GM19239 (cell line): ENCODE data around the gene FSTL3.
"Not testable (repeated sequence)": the region's sequence is repeated elsewhere in the genome, so short reads cannot be mapped to it uniquely, and the experiment has no call there.

Experiments used
- DNase-seq: peaks from one replicate; pipeline ENCODE4 v3.0.0; 2011; ENCODE audit warnings: low spot score; ENCODE audit not compliant: insufficient read length
- FAIRE-seq: peaks from 2 replicates; lab custom pipeline; 2011; peaks lifted over from hg19 to GRCh38; lab: Jason Lieb, UNC

FSTL3 gene

DNA sequence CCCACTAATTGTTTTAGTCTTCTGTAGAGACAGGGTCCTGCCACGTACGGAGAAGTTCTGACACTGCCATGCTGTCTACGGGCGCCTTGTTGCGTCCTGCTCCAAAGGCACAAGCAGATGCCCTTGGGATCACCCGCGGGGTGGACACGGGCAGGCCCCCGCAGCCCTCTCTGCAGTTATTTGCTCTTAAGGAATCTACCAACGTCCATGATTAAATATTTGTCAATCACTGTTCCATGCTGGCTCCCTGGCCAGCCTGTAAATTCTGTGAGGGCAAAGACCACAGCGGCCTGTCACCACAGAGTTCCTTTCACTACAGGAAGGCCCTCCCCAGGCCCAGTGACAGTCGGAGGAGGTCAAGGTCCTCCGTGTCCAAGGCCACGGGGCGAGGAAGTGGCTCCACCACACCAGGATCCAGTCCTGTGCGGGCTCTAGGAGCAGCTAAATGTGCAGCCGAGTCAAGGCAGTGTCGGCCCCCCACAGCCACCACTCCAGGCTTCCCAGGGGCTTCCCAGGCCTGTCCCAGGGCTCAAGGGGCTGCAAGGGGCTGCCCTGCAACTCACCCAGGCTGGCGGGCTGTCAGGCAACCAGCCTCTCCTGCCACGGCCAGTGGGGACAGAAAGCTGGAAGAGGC lies 15.3 kb upstream of the FSTL3 start:
- no peak for DNase-seq
- FAIRE-seq = peak; percentile 87

DNA sequence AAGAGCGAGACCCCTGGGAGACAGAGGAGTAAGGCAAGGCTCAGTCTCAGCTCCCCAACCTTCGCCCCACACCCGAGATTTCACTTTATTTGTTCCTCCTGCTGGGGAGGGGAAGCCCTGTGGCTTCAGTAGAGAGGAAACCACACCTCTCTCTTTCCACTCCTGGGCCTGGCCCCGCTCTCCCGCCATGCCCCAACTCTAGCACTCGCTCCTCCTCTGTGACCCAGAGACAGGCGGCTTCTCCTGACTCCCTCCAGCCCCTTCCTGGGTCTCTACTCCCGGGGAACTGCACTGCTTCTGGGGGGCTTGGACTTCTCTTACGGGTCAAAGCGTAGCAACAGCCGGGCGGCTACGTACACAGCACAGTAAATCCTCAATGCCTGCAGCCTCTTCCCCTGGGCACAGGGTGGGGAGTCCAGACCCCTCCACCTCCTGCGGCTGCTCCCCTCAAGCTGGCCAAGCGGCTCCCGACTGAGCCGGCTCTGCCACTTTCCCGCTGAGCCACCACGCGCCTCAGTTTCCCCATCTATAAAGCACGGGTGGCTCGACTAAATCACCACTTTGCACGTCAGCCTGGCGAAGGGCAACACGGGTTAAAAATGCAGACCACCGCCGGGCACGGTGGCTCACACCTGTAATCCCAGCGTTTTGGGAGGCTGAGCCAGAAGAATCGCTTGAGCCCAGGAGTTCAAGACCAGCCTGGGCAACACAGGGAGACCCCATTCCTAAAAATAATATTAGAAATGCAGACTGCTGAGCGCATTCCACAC lies 14.6 kb upstream of the FSTL3 start:
- peak; percentile 95 for DNase-seq
- FAIRE-seq = peak; percentile 89

DNA sequence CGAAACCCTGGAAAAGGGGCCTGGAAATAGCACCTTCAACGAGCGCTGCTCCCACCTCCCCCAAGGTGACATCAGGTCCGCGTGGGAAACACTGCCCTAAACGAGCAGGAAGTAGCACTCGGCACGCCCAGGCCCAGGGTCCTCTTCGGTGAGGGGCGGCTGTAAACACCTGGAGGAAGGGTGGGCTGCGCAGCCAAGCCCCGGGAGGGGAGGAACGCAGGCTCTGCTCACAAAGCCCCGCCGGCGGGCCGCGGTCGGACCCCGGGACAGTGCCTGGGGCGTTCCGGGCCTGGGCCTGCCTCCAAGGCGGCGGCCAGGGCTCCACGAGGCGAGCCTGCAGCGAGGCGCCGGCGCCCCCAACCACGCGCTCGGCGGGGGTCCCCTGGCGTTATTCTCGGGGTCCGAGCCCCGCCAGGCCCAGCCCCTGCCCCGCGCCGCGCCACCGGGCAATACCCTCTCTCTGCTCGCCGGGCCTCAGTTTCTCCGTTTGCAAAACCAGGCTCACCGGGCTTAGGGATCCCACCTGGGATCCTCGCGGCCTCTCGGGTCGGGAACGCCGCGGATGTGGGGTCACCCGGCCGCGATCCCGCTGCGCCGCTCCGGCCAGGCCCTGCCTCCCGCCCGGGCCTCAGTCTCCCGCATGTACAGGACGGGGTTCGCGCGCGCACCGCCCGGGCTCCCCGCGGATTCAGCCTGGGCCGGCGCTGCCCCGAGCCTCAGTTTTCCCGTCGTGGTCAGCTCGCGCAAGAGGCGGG lies 13.8 kb upstream of the FSTL3 start:
- peak; percentile 79 for DNase-seq
- peak; percentile 88 for FAIRE-seq

DNA sequence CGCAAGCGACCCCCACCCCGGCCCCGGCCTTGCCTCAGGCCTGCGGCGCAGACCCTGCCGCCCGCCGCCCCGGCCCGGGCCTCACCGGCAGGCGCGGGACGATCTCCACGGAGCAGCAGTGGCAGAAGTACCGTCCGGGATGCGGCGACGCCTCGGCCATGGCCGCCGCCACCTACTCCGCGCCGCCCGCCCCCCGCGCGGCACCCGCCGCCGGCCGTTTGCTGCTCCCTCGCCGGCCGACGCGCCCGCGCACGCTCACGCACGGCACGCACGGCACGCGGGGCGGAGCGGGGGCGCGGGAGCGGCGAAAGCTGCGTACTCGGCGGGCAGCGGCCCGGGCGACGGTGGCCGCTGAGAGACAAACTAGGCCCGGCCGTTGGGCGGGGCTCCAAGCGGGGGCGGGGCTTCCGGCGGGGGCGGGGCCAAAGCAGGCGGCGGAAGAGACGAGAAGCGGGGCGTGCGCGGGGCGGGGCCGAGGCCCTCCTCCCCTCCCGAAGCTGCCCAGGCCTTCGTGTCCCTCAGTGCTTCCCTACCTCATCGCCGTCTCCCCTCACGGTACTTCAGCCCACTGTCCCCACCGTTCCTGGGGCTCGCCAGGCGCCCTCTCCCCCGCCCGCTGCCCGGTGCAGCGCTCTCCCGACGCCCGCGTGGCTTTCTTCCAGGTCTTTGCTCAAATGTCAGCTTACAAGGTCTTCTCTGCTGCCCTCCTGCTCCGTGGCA lies 13.1 kb upstream of the FSTL3 start, which contains the start of gene RNF126:
Gene RNF126, minus strand, starts transcription at position 253 of the 720 bp plus-strand sequence. Its CDS starts 93 bp downstream, at position 160.
- FAIRE-seq = peak; percentile 61
- DNase-seq = peak; percentile 95

DNA sequence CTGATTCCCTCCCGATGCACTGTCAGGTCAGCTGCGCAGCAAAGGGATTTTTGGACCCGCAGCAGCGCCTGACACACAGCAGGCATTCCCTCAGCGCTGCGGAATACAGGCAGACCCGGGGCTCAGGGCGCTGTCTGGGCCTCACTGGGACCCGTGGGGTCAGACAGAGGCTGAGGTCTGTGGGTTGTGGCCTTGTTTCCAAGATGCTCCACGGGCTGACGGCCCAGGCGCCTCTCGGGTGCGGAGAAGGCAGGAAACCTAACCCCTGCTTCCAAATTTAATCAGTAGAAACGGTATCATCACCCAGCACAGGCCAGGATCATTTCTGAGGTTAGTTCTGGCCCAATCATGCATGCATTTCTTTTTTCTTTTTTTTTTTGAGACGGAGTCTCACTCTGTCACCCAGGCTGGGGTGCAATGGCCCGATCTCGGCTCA lies 12.5 kb upstream of the FSTL3 start:
- no peak for FAIRE-seq

DNA sequence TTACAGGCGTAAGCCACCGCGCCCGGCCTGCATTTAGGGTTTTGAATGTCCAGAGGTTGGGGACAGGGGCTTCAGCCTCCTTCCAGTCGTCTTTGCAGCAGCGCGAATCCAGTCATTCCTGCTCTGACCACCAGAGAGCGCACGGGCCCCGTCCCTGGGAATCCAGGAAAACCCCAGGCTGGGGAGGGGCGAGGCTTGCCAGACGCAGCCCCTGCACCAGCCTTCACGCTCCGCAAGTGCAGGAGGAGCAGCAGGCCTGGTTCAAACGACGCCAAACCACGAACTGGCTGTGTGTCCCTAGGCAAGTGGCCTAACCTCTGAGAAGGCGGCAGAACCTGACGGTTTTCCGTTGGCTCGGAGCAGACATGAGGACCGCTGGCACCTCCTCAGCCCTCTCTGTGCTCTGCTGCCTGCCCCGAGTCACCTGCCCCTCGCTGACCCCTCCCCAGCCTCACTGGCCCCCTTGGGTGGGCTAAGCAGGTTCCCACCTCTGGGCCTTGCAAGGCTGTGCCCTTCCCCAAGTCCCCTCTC lies 11.2 kb upstream of the FSTL3 start:
- peak; percentile 68 for FAIRE-seq
- DNase-seq = peak; percentile 91

More for the DNA sequence above, 12.5 kb upstream of the FSTL3 start:
- no peak for DNase-seq

DNA sequence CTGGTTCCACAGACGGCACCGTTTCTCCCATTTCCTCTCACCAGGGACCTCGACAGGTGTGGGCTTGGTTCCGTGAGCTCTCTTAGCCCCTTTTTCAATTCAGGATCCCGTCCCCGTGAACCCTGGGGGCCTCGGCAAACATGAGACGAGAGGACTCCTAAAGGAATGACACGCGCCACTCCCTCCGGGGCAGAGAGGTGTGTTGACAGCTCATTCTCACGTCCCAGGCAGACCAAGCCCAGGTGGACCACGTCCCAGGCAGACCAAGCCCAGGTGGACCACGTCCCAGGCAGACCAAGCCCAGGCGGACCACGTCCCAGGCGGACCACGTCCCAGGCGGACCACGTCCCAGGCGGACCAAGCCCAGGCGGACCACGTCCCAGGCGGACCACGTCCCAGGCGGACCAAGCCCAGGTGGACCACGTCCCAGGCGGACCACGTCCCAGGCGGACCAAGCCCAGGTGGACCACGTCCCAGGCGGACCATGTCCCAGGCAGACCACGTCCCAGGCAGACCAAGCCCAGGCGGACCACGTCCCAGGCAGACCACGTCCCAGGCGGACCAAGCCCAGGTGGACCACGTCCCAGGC lies 9.1 kb upstream of the FSTL3 start:
- not testable (repeated sequence) for FAIRE-seq, DNase-seq

DNA sequence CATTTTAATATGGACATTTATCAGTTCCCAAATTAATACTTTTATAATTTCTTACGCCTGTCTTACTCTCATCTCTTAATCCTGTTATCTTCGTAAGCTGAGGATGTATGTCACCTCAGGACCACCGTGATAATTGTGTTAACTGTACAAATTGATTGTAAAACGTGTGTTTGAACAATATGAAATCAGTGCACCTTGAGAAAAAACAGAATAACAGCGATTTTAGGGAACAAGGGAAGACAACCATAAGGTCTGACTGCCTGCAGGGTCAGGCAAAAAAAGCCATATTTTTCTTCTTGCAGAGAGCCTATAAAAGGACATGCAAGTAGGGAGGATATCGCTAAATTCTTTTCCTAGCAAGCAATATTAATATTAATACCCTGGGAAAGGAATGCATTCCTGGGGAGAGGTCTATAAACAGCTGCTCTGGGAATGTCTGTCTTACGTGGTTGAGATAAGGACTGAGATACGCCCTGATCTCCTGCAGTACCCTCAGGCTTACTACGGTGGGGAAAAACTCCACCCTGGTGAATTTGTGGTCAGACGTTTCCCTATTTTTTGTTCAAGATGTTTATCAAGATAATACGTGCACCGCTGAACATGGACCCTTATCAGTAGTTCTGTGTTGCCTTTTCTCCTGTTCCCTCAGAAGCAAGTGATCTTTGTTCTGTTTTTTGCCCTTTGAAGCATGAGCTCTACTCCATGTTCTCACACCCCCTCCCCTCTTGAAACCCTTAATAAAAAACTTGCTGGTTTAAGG lies 7.3 kb upstream of the FSTL3 start:
- FAIRE-seq, DNase-seq: not testable (repeated sequence)

DNA sequence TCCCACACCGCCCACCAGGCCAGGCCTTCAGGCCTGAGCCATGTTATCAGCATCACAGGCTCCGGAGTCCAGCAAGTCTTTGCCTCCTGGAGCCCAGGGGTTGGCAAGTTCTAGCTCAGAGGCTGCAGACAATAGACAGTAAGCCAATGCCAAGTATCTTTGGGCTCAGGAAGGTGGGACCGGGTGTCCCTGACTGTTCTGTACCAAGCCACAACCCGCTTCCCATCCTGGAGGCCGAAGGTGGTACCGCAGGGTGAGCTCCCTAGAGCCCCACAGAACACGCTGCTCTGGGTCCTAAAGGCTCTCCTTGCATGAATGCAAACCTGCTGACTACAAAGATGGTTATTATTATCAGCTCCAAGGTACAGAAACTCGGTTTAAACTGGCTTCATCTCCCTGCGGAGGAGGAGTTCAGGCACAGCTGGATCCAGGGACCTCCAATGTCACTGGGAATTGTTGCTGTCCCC lies 5.5 kb upstream of the FSTL3 start:
- FAIRE-seq = no peak

DNA sequence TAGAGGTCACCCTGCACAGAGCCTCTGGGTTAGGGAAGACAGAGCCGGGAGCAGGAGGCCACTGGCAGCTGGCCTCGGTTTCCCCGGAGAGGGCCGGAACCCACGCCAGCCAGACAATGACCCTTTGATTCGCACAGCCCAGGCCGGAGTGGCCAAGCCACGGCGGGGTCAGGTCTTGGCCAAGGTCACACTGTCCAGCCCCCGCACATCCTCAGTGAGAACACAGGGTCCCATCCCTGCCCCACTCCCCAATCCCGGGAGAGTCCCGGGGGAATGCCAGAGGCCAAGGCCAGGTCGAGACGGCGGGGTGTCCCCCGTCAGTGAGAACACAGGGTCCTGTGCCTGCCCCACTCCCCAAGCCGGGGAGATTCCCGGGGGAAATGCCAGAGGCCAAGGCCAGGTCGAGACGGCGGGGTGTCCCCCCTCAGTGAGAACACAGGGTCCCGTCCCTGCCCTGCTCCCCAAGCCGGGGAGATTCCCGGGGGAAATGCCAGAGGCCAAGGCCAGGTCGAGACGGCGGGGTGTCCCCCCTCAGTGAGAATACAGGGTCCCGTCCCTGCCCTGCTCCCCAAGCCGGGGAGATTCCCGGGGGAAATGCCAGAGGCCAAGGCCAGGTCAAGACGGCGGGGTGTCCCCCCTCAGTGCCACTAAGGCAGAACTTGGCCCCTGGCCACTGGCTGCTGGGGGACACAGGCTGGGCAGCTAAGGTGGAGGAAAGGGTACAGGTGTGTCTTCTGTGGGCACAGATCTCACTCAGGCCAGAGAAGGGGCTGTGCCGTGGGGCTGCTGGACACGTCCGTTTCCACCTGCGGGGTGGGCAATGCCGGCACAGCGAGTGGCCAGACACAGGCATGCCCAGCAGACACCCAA lies 1.7 kb upstream of the FSTL3 start:
- no peak for DNase-seq
- FAIRE-seq = no peak

More for the DNA sequence above, 5.5 kb upstream of the FSTL3 start:
- no peak for DNase-seq

DNA sequence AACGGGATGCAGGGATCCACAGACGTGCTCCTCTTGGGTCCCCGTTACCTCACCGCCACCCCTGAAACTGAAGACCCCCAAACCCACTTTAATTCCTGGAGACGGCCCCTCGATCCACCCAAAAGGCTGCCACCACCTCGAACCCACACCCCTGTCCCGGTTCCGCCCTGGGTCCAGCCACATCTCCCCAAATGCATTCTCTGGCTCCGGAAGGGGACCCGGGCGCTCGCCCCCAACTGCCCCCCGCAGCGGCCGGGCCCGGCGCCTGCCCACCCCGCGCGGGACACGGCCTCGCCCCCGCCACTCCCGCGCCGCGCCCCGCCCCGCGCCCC lies 219 bp upstream of the FSTL3 start:
- no peak for DNase-seq
- no peak for FAIRE-seq

DNA sequence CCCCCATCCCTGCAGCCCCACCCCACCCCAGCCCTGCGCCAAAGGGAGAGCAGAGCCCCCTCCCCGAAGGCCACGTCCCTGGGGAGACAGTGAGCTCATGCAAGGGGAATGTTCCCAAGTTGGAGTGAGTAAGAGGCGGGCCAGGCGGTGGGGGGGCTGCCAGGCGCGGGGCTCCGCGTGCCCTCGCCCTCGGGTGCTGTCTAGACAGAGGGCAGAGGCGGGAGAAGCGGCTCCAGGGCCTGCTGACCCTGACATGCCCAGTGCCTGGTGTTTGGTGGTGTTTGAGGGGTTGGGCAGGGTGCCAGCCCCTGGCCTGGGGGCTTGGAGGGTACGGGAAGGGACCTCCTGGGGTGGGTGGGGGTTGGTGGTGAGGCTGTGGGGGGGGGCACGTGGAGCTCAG lies 1.0 kb downstream of the FSTL3 start:
- FAIRE-seq = no peak
- DNase-seq = no peak

DNA sequence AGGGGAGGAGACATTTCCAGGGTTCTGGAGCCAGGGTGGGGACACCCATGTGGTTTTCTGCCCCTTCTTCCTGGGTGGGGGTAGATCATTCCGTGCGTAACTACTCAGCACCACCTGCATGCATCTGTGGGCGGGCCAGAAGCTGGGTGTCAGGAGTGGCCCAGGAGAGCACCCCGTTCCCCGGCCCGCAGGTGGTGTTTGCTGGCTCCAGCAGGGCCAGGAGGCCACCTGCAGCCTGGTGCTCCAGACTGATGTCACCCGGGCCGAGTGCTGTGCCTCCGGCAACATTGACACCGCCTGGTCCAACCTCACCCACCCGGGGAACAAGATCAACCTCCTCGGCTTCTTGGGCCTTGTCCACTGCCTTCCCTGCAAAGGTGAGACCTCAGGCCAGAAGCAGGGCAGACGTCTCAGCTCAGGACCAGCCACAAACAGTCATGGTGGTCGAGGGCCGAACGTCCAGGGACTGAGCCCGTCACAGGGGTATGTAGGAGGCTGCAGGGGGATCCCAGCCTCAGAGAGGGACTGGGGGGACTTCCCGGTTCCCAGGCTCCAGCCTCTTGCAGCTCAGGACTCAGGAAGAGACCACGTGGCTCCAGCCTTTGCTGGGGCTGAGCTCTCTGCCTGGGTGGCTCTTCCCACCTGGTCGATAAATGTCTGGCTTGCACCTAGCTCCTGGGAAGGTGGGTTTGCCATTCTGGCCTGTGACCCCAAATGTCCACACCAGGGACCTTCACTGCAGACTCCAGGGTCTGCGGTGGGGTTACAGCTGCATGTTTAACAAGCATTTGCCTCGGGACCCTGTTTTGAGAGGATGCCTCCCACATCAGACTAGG lies 1.6 kb downstream of the FSTL3 start:
- no peak for FAIRE-seq
- DNase-seq = no peak

DNA sequence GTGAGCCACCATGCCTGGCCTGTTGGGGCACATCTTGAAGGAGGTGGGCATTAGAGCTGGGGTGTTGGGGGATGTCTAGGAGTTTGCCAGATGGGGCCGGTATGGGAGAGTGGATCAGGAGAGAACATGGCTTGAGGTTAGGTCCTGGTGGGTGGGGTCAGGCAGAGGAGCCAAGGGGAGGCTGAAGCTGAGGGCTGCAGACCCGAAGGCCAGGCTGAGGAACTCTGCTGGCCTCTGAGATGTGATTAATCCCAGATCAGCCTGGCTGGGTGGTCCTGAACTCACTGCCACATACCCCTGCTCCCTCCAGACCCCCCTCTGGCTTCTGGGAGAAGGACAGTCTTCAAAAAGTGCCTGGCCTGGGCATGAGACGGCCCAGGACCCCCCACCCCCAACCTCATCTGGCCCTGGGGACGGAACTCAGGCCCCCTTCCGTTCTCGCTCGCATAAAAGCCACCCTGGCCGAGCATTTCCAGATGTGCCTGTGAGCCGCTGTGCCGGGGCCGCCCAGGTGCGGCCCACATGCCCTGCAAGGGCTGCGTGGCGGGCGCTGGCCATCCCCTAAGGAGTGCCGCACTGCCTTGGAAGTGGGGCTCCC lies 2.7 kb downstream of the FSTL3 start:
- FAIRE-seq (no peak), DNase-seq (no peak)

DNA sequence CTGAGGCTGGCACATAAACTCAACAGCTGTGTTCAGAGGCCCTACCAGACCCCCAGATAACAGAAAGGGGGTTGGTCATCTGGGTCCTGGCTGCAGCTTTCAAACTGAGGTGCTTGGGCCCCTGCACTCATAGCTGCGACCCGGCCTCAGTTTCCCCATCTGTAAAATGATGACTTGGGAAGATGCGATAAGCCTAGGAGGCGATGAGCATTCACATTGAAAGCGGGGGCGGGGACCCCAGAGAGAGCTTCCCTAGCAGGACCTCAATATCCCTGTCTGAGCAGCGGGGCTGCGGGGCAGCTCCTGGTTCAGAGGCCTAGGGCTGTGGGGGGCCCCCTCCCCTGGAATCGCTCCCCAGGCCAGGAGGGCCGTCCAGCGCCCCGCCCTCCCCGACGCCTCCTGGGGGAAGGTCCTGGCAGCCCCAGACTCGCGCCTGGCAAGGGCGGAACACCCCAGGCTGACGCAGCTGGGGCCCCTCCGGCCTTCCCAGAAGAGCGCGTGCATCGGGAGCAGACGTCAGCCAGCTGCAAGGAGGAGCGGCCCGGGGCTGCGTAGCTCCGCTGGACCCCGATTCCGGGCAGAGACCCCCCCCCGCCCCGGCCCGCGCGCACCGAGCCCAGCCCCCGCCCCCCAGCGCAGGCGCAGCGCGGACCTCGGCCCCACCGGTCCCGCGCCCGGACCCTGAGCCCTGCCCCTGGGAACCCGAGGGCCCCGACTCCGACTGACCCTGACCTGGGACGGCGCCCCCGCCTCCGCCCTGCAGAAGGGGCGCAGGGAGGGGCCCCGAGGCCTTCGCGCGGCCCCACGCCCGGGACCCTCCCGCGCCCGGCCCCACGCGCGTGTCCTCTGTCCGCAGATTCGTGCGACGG lies 3.5 kb downstream of the FSTL3 start:
- FAIRE-seq (no peak), DNase-seq (no peak)
